ENCODE results near the gene ZRANB1. TPM values are rescaled to one million over a fixed set of nuclear protein-coding genes. Genes with fewer than 3 reads are reported as not detected.

ZRANB1 gene
- total RNA-seq, 1 donor from 2014 or later: 17.7 TPM

- POLR2A ChIA-PET: no interaction called here
- DNase-seq (no peak), ATAC-seq (ENCODE audit: low read depth) (no peak)
- Mint-ChIP-seq H3K9me3 (no peaks in the 10 kb centered on the region), H3K4me3 (no peak overlapping the region), H3K36me3 (ENCODE audit: low read depth) (peaks cover 74% of the 10 kb centered on the region), H3K27me3 (no peaks in the 10 kb centered on the region), H3K27ac (no peak overlapping the region), H3K4me1 (peaks cover 7% of the 10 kb centered on the region)
- intact Hi-C loops (cut with micrococcal nuclease): no loop called here
- CTCF ChIA-PET: no interaction called here
- no peak for TF ChIP-seq CTCF (IDR thresholded peaks at IDR 0.05)
Measured at GRCh38 chr10:124975977-124976514, 34.1 kb downstream of the ZRANB1 start.

GRCh38 chr10:124977161-124977560 lies 35.2 kb downstream of the ZRANB1 start:
- ChIA-PET POLR2A (no interaction called here), CTCF (no interaction called here)
- intact Hi-C loops (cut with micrococcal nuclease): no loop called here
- Mint-ChIP-seq H3K36me3 (ENCODE audit: low read depth) (peaks cover 77% of the 10 kb centered on the region), H3K4me3 (no peak overlapping the region), H3K27me3 (no peaks in the 10 kb centered on the region), H3K4me1 (peaks cover 7% of the 10 kb centered on the region), H3K9me3 (no peaks in the 10 kb centered on the region), H3K27ac (no peak overlapping the region)
- ATAC-seq (ENCODE audit: low read depth) (no peak), DNase-seq (no peak)
- no peak for TF ChIP-seq CTCF (IDR thresholded peaks at IDR 0.05)

- Mint-ChIP-seq H3K9me3 (no peaks in the 10 kb centered on the region), H3K4me1 (peaks cover 7% of the 10 kb centered on the region), H3K27me3 (no peaks in the 10 kb centered on the region), H3K36me3 (ENCODE audit: low read depth) (peaks cover 77% of the 10 kb centered on the region), H3K27ac (no peak overlapping the region), H3K4me3 (no peak overlapping the region)
- POLR2A ChIA-PET: no interaction called here
- no peak for DNase-seq
- no peak for TF ChIP-seq CTCF (IDR thresholded peaks at IDR 0.05)
- CTCF ChIA-PET: no interaction called here
- intact Hi-C loops (cut with micrococcal nuclease): no loop called here
- ATAC-seq (ENCODE audit: low read depth): no peak
Measured at GRCh38 chr10:124977648-124978375, 35.9 kb downstream of the ZRANB1 start.

- Mint-ChIP-seq H3K27me3 (no peaks in the 10 kb centered on the region), H3K27ac (no peak overlapping the region), H3K9me3 (no peaks in the 10 kb centered on the region), H3K36me3 (ENCODE audit: low read depth) (peaks cover 81% of the 10 kb centered on the region), H3K4me1 (peaks cover 7% of the 10 kb centered on the region), H3K4me3 (no peak overlapping the region)
- no peak for TF ChIP-seq CTCF (IDR thresholded peaks at IDR 0.05)
- ATAC-seq (ENCODE audit: low read depth) (no peak), DNase-seq (no peak)
- POLR2A ChIA-PET: no interaction called here
- CTCF ChIA-PET: no interaction called here
- intact Hi-C loops (cut with micrococcal nuclease): no loop called here
Measured at GRCh38 chr10:124978376-124978725, 36.4 kb downstream of the ZRANB1 start.

GRCh38 chr10:124983321-124983720 lies 41.4 kb downstream of the ZRANB1 start:
- ChIA-PET POLR2A (no interaction called here), CTCF (interaction anchor here (1.5 kb wide), 1 partner anchor 9 kb away, joined by 3 read pairs; no protein-coding TSS in a partner anchor)
- H3K36me3 Mint-ChIP-seq (ENCODE audit: low read depth): peaks cover 86% of the 10 kb centered on the region
- H3K4me1 Mint-ChIP-seq: peaks cover 2% of the 10 kb centered on the region
- H3K27ac Mint-ChIP-seq: no peak overlapping the region
- no peaks in the 10 kb centered on the region for H3K9me3 Mint-ChIP-seq
- no peaks in the 10 kb centered on the region for H3K27me3 Mint-ChIP-seq
- ATAC-seq (ENCODE audit: low read depth): no peak
- DNase-seq: no peak
- no peak overlapping the region for H3K4me3 Mint-ChIP-seq
- TF ChIP-seq CTCF (IDR thresholded peaks at IDR 0.05): no peak
- intact Hi-C loops (cut with micrococcal nuclease): no loop called here
